Stimulated activated CD4-positive, alpha-beta T cell treated with anti-CD3 and anti-CD28 coated beads, Interleukin-1b, Interleukin-23, amount 100 ng/mL, for 4 hours (primary cell): ENCODE measurements around the gene HLA-DMA.

Source experiments
- DNase-seq, 2 donors: peaks; one replicate each; pipeline ENCODE4 v3.0.0-alpha.2; 2020; ENCODE audit warnings: low read depth in 2 of 2

The HLA-DMA gene

DNA sequence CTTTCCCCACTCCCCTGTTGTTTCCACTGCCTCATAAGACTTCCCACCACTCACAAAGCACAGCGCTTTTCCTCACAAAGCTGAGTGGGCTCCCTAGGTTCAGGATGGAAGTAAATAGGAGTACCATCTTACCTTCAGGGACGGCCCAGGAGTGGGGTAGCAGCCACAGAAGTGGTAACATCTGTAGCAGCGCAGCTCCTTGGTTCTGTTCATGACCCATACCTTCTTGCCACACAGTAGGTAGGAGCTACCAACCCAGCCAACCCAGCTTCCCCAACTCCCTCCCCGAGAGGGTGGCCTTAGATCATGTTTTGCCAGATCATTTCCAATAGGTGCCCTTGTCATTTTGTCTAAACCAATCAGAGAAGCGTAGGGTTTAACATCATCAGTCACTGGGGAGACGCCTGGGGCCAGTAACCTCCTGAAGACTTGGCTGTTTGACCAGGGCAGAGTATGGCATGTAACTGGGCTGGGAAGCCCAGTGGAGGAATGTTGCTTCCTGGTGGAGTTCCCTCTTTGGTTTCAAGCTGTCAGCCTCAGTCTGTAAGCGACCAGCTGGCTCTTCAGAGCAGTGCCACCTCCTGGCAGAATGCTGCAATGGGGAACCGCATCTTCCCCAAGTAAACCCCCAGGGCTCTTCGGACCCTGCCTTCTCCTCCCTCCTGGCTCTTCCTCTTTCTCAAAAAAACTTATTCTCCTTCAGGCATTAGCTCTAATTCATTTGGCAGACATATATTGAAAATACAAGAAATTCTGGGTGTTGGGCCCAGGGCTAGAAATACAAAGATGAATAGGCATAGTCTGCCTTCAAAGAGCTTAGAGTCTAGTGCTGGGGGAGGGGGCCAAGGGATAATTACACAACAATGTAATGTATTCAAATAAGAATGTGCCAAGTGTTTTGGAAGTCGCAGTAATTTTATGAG, at the start of gene HLA-DMA:
HLA-DMA (minus strand) TSS at position 281 of the 923 bp plus-strand sequence; CDS start at position 220, 61 bp downstream.
- DNase-seq = peak; percentile 42 to 56

DNA sequence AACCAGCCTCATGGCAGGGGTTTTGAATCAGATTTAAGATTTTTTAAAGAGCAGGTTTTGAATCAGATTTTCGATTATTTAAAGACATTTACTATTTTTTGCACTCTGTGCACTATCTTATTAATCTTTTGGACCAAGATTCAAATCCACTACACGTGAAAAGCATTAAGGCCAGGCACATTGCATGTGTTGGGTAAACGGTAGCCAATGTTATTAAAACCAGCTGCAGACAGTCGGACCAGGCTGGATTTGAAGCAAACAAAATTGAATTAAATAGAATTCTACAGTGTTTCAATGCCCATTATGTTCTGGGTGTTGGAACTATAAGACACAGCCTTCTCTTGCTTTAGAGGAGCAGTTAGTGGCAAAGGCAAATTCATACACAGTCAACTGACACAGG, 48.8 kb upstream of the HLA-DMA start:
- no peak for DNase-seq

DNA sequence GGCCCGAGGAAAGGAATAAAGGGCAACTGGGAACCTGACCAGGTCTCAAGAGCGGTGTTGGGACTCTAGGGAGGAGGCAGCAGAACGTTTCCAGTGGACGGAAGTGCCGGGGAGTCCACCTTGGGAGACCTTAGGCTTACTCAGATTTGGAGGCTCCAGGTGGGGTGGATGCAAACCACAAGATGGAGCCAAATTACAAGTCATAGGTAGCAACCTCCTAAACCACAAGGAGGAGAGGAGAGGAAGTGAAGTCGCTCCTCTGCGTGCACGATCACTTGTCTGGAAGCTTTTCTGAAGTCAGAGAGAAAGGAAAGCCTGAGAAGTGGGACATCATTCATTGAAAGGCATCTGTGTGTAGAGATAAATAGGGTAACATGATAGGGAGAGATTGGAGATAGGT, 47.2 kb upstream of the HLA-DMA start:
- no peak for DNase-seq

DNA sequence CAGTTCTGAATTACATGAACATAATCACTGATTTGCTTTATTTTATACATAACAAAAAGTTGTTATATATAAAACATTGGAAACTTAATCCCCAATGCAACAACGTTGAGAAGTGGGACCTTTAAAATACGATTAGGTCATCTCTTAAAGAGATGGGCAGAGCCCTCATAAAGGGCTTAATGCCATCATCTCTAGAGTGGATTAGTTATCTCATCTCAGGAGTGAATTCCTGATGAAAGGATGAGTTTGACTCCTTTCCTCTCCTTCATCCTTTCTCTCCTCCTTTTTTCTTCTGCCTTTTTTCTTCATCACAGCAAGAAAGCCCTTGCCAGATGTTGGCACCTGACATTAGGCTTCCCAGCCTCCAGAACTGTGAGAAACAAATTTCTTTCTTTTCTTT, 42.6 kb upstream of the HLA-DMA start:
- no peak for DNase-seq

DNA sequence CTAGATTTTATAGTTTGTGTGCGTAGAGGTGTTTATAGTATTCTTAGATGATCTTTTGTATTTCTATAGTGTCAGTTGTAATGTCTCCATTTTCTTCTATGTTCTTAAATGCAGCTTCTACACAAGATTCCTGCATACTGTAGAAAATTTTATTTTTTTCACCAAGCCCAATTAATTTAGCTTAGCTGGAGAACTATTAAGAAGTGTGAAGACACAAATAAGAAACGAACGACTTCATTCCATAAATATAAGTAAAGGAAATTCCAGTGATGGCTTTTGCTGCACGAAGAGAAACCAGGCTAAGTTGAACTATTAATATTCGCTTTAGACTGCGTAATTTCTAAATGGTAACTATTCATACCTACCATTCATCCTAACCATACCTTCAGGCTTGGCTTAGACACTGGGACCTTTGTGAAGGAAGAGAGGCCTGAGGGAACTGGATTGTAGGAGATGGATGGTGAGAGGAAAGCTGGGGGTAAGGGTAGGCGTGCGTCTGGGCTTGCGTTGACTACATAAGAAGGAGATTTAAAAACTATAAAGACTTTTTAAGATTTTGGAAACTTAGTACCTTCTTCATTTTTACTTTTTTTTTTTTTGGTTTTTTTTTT, 40.6 kb upstream of the HLA-DMA start:
- DNase-seq = no peak

DNA sequence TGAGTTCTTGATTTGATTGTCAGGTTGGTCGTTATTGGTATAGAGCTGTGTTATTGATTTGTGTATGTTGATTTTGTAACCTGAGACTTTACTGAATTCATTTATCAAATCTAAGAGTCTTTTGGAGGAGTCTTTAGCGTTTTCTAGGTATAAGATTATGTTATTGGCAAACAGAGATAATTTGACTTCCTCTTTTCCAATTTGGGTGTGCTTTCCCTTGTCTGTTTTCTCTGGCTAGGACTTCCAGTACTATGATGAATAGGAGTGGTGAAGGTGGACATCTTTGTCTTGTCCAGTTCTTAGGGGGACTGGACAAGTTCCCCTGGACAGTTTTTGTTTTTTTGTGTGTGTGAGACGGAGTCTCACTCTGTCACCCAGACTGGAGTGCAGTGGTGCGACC, 39.1 kb upstream of the HLA-DMA start:
- DNase-seq = no peak

DNA sequence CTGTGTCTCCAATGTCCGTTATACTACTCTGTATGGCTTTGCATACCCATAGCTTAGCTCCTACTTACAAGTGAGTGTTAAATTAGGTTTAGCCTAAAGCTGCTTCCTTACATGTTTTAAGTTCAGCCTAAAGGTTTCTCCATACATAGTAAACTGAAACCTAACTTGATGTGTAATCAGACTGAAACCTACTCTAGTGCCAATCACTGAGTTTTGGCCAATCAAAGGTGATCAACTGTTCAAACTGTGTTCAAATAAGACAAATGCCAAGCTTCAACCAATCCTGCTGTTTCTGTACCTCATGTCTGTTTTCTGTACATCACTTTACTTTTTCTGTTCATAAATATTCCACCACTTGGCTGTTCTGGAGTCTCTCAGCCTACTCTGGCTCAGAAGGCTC, 36.5 kb upstream of the HLA-DMA start:
- no peak for DNase-seq

DNA sequence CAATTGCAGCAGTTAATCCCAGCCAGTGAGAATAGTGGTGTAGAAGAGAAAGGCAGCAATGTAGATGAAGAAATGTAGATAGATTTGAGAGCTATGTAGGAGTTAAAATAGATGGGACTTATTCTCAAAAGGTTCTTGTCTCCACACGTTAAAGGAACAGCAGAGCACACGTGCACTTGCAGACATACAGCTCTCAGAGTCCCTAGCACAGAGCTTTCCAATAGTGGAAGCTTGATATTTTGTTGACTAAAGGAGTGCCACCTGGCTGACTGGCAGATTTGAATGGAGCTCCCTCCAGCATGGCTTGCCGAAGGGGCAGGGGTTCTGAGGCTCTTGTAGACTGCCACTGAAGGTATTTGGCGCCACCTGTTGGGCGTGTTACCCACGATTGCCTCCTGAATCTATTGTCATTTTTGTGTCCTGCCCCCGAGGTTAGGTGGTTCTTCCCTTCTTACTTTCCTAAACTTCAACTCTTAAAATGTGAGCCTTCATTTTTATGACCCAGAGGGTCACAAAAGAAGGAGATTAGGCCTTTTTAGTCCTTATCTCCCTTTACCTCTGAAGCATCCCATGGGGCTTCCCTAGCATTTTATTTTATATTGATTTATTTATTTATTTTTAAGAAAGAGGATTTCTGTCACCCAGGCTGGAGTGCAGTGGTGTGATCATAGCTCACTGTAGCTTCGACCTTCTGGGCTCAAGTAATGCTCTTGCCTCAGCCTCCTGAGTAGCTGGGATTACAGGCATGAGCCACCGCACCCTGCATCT, 31.9 kb upstream of the HLA-DMA start:
- peak; percentile 89 to 90 for DNase-seq

DNA sequence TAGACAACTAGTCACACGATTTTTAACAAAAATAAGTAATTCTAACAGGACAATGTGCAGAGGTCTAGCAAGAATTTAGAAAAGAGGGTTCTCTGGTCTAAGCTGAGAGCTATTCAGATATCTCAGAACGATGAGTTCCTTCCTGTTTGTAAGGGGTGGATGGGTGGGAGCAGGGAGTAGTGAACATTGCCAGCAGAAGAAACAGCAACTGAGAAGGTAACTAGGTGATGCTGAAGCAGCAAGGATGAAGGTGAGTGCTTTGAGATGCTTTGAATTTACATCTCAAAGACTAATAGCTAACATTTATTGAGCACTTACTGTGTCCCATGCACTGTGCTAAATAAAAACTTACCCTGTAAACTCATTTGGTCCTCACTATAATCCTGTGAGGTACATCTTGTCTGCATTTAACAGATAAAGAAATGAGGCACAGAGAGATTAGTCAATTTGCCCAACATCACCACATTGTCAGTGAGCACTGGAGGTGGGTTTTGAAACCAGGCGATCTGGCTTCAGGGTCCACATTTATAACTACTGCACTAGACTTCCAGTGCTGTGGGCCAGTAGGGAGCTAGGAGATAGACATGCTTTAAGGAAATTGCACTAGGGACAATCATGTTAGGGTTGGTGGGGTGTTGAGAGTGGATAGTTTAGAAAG, 31.2 kb upstream of the HLA-DMA start:
- no peak for DNase-seq

DNA sequence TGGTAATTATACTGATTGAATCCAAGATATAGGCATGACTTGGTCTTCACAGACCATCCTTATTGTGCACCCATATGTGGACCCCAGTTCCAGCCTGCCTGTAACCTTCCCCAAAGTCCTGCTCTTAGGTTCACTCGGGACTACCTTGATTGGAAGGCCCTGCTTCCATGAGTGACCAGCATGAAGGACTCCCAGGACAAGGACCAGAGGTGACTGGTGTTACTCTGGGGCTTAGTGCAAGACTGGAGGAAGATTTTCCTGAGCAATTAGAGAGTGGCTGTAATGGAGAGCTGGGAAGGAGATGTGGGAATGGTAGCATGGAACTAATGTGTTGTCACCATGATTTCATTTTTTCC, 30.6 kb upstream of the HLA-DMA start:
- no peak for DNase-seq

DNA sequence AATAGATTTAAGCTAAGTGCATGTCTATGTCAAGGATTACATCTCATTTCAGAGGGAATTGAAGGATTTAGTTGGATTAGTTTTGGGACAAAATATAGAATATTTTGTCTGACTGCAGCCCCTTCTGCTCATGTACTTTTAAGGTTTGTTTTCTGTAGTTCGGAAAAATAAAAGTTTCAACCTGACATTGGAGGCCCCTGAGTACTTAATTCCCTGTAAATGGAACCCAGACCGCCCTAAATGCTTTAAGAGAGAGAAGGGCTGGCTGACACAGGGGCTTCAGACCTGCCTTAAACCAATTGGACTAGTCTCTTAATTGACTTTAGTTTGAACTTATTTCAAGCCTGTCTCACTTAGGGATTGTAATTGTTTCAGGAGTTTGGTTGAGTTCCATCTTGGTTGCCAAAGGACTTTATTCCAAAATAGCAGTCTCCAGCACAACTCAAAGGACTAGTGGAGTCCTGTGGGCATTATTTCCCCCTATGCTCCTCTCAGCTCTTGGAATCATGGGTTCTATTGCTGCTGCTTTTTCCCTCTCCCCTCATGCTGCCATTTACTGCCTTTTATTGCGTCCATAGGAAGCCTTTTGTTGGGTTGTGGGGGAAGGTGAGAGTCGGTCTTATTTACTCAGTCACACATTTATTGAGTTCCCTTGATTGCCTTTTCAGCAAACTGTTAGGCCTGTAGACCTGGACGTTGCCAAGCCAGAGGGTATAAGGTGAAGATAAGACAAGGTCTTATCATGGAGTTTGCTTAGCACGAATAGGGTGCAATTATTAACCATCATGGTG, 30.0 kb upstream of the HLA-DMA start:
- DNase-seq = no peak

DNA sequence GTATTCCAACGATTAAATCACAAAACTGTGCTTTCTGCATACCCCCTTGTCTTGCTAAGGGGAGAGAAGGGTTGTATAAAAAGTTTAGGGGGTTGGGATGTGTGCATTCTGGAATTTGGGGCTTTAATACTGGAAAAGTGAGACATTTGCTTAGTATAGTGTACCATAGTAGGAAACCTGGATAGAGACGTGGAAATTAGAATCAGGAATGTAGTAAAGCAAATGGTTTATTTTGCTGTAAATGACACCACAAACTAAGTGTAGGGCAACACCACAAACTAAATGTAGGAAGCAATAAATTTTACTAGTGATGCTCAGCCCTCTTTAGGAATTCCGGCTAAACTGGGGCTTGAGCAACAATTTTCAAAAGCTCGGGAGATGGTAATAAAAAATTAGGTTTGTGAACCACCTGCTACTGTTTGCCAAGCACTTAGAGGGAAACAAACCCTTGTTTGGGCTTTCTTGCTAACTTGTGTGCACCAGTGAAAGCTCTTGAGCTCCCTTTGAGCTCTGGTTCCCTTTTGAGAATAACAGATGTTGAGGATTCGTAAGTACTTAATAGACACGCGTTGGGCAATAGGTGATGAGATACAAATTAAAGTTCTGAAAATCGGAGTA, 29.3 kb upstream of the HLA-DMA start:
- DNase-seq = no peak

DNA sequence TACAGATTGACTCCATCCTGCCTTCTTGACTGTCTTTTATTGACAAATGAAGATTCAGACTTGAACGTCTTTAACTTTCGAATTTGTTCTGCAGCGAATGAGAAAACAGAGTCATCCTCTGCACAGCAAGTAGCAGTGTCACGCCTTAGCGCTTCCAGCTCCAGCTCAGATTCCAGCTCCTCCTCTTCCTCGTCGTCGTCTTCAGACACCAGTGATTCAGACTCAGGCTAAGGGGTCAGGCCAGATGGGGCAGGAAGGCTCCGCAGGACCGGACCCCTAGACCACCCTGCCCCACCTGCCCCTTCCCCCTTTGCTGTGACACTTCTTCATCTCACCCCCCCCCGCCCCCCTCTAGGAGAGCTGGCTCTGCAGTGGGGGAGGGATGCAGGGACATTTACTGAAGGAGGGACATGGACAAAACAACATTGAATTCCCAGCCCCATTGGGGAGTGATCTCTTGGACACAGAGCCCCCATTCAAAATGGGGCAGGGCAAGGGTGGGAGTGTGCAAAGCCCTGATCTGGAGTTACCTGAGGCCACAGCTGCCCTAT, 27.7 kb upstream of the HLA-DMA start:
- DNase-seq = no peak

DNA sequence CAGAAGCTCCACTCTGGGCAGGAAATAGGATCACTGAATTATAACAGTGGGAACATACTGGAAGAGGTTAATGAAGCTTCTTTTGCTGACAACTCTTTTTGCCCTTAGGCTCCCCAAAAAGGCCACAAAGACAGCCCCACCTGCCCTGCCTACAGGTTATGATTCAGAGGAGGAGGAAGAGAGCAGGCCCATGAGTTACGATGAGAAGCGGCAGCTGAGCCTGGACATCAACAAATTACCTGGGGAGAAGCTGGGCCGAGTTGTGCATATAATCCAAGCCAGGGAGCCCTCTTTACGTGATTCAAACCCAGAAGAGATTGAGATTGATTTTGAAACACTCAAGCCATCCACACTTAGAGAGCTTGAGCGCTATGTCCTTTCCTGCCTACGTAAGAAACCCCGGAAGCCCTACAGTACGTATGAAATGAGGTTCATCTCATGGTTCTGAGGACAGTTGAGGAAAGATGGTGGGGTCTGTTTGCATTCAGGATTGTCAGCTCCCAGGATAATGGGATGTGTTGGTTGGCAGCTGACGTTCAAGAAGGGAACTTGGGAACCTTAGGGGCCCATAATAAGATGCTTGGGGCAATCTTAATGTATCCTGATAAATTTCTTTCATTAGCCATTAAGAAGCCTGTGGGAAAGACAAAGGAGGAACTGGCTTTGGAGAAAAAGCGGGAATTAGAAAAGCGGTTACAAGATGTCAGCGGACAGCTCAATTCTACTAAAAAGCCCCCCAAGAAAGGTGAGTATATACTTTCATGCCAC, 27.0 kb upstream of the HLA-DMA start:
- no peak for DNase-seq

DNA sequence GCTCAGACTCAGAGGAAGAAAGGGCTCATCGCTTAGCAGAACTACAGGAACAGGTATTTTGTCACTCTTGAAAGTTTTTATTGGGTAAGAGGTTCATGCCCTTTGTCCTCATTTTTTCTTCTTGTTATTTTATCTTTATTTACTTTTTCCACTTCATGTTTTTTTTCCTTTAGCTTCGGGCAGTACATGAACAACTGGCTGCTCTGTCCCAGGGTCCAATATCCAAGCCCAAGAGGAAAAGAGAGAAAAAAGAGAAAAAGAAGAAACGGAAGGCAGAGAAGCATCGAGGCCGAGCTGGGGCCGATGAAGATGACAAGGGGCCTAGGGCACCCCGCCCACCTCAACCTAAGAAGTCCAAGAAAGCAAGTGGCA, 25.0 kb upstream of the HLA-DMA start:
- no peak for DNase-seq

DNA sequence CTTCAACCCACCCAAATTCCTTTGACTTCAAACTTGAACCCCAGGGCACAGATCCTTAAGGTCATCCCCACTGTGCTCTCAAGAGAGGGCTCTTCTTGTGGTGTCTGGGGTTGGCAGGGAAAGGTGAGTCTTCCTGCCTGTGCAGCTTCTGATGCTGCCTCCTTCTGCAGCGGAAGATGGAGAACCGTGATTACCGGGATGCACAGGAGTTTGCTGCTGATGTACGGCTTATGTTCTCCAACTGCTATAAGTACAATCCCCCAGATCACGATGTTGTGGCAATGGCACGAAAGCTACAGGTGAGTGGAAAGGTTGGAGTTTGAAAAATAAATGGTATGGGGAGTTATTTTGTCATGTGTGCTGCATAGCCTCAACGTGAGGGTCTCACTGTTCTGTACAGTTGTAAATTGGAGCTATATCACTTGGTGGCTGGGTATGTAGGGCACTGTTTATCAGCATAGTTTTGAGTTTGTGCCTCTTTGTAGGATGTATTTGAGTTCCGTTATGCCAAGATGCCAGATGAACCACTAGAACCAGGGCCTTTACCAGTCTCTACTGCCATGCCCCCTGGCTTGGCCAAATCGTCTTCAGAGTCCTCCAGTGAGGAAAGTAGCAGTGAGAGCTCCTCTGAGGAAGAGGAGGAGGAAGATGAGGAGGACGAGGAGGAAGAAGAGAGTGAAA, 24.5 kb upstream of the HLA-DMA start:
- no peak for DNase-seq

DNA sequence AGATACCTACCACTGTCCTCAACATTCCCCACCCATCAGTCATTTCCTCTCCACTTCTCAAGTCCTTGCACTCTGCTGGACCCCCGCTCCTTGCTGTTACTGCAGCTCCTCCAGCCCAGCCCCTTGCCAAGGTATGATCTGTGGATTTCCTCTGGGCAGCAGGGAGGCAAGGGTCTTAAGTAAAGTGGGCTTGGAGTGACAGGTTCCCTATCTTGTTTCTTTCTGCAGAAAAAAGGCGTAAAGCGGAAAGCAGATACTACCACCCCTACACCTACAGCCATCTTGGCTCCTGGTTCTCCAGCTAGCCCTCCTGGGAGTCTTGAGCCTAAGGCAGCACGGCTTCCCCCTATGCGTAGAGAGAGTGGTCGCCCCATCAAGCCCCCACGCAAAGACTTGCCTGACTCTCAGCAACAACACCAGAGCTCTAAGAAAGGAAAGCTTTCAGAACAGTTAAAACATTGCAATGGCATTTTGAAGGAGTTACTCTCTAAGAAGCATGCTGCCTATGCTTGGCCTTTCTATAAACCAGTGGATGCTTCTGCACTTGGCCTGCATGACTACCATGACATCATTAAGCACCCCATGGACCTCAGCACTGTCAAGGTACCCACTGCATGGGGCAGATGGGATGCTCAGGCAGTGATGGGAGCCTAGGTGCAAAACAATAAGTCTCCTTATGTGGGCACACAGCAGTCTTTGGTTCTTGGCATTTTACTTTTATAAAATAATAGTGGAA, 23.6 kb upstream of the HLA-DMA start:
- no peak for DNase-seq

DNA sequence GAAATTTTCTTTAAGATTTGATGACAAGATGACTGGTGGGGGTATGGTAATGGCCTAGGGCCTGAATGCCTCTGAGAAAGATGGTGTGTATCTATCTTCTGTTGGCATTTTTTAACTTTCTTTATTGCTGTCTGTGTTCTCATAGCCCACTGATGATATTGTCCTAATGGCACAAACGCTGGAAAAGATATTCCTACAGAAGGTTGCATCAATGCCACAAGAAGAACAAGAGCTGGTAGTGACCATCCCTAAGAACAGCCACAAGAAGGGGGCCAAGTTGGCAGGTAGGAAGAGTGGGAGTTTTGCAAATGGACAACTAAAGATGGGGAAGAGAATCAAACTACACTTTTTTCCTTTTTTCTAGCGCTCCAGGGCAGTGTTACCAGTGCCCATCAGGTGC, 23.0 kb upstream of the HLA-DMA start:
- no peak for DNase-seq
